KBM-7 (cell line): ENCODE data around the gene PRR33.

Experiments
- DNase-seq: peaks from one replicate; pipeline ENCODE4 v3.0.0-alpha.2; 2015
- in situ Hi-C: fragments of 300-500 bp; cut with MboI; formaldehyde crosslinking; loops from 2 replicates; pipeline ENCODE4 v1.14.3; 2020; ENCODE audit warnings: low sequenced_read_pairs, low pct_unique_long_range_greater_than_20kb, mixed read lengths

Gene PRR33

DNA sequence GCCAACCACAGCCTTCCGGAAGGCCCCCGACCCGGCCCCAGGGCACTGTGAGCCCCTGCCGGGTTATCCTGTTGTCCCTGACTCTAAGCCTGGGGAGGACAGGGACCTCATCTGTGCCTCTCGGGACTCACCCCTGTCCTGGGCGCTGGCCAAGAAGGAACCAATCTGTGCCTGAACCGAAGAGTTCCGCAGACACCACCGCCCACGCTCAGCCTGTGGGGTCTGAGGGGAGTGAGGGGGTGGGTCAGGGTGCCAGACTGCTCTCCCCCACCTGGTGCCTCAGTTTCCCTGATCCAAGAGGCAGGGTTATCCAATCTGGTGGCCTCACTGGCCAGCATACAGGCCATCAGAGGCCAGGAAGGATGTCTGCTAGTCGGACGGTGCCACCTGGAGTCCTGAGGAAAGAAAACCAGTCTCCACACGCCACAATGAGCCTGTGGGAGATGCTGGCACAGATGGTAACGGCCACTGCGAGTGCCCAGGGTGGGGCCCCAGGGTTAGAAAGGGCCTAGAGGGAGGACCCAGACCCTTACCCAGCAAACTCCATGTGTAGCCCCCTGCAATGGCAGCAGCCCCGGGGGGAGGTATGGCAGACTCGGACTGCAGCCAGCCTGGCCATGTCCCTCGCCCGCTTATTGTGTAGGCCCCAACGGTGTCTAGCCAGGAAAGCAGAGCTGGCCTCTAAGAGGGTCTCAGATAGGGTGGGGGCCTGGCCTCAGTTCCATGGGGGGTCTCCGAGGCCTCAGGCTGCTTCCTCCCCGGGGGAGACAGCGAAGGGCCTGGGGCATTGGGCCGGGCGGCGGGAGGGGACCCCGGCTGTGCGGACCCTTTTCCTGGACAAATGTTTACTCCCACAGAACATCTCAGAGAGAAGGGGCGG lies 27.0 kb upstream of the PRR33 start:
- in situ Hi-C loops, result no loop called here

DNA sequence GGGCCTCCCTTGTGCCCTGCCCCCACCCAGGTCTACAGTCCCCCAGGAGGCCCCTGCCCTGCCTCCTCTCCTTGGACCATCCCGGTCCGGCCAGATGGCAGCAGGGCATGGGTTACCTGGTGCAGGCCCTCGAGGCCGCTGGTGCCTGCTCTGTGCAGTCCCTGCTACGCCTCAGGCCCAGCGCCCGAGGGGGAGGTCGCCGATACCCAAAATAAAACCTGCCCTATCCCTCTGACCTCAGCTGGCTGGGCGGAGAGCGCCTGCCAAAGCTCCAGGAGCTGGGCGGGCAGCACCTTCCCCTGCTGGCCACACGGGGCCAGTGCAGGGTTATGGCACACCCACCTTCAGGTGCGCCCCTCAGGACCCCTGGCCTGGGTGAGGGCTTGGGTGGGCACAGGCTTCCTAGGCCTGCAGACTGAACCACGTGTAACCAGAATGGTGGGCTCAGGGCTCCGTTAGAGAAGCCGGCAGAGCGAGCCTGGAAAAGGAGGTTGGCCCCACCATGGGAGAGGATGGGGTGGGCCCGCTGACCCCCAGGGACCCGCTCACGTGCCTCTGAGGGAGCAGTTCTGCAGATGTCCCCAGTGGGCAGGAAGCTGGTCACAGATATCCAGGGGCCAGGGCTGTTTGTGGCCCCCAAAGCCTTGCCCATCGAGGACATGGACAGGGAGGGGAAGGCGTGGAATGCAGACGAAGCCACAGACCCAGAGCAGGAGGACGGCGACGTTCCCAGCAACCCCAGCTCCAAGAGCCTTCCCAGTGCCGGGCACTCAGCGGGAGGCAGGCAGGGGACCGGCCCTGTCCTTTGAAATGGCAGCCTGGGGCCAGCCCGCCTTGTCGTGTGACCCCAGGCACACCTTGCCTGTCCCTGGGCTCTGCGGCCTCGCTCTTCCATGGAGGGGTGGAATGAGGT lies 26.1 kb upstream of the PRR33 start:
- in situ Hi-C loops, result no loop called here
- DNase-seq, result no peak

More for the DNA sequence above, 27.0 kb upstream of the PRR33 start:
- DNase-seq, result no peak

DNA sequence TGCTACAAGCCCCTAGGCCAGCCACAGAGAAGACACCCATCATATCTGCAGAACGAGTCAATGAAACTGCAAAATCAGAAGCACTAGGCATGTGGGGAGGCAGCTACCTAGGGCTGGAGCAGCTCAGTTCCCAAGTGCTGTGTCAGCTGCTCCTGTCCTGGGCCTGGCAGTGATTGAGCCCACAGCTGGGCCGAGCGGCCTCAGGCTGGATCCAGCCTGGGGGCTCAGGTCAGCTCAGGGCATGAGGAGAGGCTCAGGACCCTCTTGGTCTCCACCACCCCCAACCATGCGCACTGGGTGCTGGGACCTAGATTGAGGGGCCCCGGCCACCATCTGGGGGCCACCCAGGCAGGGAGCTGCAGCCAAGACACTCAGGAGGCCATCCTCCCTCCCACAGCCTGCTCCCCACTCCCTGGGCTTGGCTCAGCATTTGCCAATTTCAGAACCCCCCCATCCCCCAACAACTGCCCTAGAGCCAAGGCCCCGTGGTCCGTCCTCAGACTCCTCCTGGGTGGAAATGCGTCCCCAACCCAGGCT lies 25.4 kb upstream of the PRR33 start:
- in situ Hi-C loops, result no loop called here

DNA sequence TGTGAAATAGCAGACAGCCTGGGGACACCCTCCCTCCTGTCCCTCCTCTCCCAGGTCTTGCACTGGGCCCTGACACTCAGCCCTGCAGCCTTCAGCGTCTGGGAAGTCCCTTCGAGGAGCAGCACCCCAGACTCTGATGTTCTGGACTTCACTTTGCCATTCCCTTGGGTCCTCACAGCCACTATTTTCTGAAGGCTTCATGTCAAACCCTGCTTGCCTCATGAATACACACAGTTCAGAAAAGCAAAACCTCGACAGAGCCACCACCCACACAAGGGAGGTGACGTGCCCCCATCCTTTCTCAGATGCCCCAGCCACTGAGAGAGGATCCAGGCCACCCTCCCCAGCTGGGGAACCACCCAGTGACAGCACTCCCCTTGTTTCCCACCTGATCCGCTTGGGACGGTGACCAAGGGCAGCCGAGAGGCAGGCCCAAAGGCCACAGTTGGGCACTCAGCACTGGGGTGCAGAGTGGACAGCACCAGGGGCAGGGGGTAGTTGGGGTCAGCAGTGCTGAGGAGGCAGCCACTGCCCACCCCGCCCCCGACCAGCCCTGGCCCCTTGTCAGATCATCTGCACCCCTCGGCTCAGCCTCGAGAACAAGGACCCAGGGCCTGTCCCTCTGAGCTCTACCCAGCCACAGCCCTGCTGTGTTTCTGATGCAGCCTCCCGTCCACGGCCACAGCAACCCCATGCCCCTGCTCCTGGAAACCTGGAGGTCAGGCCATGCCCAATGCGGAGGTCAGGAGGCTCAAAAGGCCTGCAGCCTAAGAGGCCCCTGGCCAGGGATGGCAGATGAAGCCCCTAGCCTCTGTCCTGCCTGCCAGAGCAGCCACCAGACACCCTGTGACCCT lies 24.7 kb upstream of the PRR33 start:
- in situ Hi-C loops, result no loop called here
- DNase-seq, result no peak

More for the DNA sequence above, 25.4 kb upstream of the PRR33 start:
- DNase-seq, result no peak

DNA sequence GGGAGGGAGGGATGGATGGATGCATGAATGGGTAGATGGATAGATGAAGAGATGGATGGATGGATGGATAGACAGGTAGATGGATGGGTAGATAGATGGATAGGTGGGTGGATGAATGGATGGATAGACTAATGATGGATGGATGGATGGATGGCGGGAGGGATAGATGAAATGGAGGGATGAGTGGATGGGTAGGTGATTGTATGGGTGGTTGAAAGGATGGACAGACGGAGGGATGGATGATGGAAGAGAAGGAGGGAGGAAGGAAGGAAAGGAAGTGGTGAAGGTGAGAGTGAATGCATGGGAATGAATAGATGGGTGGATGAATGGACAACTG lies 24.1 kb upstream of the PRR33 start:
- in situ Hi-C loops, result no loop called here
- DNase-seq, result no peak

DNA sequence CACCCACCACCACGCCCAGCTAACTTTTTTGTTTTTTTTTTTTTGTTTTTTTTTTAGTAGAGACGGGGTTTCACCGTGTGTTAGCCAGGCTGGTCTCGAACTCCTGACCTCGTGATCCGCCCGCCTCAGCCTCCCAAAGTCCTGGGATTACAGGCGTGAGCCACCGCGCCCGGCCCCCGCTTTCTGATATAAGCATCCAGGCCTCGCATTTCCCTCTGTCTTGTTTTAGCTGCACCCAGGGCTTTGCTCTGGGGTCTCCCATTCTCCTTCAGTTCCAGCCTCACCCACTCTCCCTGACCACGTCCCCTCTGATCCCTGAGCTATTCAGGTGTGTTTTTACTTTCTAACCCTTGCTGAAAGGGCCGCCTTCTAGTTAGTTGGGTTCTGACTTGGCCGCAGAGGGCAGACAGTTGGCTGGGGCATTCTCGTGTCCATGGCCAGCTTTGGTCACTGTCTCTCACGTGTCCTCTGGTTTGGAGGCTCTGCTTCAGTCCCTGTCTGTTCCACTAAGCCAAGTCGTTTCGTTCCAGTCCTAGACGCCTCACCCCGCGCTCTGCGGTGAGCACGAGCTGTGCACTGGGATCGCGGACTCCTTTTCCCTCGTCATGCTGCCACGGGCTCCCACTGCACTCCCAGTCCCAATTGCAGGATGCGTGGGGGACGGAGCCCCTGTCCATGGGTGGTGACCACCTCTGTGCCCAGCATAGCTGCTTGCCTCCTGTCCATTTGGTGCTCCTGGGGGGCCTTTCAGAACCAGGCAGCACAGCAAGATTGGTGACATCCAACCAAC lies 21.8 kb upstream of the PRR33 start:
- no peak for DNase-seq
- in situ Hi-C loops, result no loop called here

DNA sequence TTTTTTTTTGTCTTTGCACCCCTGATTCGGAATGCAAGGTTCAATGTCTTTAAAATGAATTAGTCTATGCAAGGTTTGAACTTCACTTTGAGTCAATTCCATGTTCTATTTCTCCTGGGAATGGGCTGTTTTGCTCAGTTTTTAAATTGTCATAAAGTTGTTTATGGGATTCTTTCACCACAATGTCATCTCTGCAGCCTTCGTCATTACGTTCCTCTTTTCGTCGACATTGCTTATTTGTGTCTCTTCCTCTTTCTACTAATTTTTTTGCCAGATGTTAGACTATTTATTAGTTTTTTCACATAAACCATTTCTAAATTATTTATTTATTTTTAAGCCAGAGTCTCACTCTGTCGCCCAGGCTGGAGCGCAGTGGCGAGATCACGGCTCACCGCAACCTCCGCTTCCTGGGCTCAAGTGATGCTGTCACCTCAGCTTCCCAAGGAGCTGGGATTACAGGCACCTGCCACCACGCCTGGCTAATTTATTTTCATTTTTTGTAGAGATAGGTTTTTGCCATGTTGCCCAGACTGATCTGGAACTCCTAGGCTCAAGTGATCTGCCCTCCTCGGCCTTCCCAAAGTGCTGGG lies 20.7 kb upstream of the PRR33 start:
- peak; percentile 27 for DNase-seq
- in situ Hi-C loops, result no loop called here

DNA sequence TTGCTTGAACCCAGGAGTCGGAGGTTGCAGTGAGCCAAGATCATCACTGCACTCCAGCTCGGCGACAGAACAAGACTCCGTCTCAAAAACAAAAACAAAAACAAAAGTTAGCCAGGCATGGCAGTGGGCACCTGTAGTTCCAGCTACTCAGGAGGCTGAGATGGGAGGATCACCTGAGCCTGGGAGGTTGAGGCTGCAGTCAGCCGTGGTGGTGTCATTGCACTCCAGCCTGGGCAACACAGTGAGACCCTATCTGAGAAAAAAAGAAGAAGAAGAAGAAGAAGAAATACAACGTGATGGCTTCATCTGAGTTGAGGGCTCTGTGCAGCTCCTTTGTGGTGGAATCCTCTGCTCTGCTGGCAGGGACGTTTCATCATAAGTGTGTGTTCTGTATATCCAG lies 17.8 kb upstream of the PRR33 start:
- in situ Hi-C loops, result no loop called here
- DNase-seq, result no peak

DNA sequence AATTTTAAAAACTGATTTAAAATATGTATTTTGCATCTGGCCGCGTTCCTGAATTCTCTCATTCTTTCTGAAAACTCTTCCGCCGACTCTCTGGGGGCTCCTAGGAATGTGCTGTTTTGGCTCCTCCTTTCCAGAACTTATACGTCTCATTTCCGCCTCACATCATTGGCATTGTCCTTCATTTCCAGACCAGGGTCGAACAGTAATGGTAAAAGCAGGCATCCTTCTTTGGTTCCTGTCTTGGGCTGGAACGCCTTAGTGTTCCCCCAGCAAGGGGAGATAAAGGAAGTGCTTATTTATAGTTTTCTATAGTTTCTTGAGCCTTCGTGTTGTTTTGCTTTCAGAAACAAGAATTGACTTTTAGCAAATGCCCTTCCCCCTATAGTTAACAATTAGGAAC lies 16.9 kb upstream of the PRR33 start:
- no peak for DNase-seq

DNA sequence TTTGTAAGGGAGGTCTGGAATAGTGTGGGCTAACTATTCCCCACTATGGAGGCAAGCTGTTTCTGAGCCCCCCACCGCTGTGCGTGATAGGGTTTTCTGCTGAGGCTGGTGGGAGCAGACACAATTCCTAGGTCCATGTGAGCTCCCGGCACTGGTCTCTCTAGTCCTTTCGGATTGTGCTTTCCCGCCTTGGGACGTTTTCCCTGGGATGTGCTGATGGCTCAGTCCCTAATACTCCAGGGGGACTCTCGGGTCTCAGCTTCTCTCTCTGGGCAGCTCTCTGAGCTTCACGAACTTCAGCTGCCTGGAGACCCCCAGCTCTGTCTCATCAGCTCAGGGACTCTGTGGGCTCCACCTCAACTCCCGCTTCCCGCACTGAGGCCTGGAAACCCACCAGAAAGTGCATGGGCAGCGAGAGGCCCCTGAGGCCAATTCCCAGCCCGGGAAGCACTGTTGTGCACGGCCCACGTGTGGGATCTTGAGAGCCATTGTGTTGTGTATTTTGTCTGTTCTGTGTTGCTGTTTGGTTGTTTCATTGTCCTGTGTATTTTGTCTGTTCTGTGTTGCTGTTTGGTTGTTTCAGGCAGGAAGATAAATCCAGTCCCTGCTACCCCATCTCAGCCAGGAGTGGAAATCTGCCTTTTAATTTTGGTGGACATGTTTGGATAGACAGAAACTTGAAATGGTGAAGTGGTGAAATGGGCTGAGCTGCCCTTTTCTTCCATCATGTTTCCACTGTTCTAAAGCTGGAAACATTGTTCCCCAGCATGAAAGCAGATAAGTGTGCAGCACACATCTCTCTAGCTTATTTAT lies 15.1 kb upstream of the PRR33 start:
- in situ Hi-C loops, result no loop called here
- DNase-seq, result no peak

More for the DNA sequence above, 16.9 kb upstream of the PRR33 start:
- in situ Hi-C loops, result no loop called here

DNA sequence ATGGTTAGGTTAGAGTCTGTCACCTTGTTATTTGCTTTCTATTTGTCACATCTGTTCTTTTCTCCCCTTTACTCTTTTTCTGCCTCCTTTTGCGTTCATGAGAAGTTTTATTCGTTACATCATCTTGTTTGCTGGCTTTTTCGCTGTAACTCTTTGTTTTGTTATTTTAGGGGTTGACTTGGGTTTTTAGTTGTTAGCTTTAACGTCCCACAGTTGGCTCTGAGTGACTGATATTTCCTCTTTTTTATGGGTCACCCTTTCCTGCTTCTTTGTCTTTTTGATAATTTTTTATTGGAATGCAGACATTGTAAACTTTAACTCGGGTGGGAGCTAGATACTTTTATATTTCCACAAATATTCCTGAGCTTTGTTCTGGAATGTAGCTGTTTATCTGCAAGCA lies 14.5 kb upstream of the PRR33 start:
- in situ Hi-C loops, result no loop called here
- peak; percentile 31 for DNase-seq

DNA sequence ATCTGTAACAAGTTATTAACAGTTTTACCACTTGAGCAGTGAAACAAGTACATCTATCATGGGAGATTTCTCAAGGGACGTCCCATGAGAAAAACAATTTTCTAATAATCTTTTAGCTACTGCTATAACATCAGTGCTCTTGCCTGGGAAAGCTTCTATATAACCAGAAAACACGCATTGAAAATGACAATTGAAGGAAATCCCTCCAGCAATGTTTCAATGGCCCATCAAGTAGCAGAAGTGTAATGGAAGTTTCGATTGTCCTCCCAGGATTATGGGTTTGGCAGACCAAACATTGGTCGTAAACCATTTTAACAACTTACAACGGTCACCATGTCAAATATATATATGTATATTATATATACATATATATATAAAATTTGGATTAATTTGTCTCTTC lies 8.0 kb upstream of the PRR33 start:
- DNase-seq, result no peak
- in situ Hi-C loops, result no loop called here

DNA sequence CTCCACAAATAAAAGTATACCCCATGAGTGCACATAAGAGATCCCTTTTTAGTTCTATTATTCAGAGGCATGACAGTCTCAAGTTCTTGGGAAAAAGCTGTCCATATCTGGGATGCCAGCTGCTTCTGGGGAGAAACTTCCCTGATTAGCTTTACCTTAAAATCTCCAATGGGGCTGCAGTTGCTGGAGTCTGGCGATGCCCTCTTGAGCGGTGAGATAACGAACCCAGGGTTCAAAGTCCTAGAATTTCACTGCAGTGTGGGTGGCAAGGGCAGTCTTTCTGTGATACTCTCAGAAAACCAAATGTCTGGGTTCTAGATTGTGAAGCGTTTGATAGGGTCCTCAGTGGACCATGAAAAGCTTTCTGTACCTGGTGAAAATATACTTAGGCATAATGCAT lies 7.4 kb upstream of the PRR33 start:
- no peak for DNase-seq
- in situ Hi-C loops, result no loop called here

DNA sequence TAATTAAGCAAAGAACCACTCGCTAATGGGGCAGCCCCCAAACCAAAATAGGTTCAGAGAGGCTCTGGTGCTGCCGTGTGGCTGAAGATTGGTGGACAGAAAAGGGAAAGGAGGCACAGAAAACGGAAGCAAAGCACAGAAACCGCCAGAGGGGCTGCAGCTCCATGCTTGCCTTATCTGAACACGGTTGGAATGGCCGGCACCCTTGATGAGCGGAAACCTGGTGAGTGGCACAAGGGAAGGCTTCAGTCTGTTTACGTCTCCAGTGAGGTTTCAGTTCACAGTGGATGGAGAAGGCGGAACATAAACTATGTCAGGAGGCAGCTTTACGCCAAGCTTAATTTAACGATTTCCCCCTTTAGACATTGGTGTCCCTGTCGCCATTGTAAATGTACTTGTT lies 5.2 kb upstream of the PRR33 start:
- peak; percentile 79 for DNase-seq
- in situ Hi-C loops, result no loop called here

DNA sequence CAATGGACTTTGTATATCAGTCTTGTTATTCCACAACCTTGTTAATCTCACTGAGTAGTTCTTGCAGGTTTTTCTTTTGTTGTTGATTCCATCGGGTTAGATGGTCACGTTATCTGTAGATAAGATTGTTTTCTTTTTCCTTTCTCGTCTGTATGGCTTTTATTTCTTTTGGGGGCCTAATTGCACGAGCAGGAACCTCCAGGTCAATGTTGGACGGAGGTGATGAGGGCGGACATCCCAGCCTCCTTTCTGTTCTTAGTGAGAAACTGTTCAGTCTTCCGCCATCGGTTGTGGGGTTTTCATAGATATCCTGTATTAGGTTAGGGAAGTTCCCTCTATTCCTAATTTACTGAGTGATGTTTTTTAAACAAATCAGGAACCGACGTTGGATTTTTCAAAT lies 4.8 kb upstream of the PRR33 start:
- no peak for DNase-seq
- in situ Hi-C loops, result no loop called here

DNA sequence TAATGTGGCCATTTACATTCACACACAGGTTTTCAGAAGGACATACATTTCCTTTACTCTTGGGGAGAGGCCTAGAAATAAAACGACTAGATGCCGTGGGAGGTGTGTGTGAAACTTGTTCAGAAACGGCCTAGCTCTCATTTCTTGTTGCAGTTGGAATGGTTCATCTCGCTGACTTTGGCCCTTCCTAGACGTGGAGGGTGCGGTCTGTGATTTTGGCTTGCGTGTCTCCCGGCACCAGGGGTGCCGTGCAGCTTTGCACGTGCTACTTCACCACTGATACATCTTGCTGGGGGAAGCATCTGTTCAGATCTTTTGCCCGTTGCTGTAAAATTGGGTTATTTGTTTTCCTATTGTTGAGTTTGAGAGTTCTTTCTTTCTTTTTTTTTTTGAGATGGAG lies 3.1 kb upstream of the PRR33 start:
- DNase-seq, result no peak
- in situ Hi-C loops, result no loop called here

DNA sequence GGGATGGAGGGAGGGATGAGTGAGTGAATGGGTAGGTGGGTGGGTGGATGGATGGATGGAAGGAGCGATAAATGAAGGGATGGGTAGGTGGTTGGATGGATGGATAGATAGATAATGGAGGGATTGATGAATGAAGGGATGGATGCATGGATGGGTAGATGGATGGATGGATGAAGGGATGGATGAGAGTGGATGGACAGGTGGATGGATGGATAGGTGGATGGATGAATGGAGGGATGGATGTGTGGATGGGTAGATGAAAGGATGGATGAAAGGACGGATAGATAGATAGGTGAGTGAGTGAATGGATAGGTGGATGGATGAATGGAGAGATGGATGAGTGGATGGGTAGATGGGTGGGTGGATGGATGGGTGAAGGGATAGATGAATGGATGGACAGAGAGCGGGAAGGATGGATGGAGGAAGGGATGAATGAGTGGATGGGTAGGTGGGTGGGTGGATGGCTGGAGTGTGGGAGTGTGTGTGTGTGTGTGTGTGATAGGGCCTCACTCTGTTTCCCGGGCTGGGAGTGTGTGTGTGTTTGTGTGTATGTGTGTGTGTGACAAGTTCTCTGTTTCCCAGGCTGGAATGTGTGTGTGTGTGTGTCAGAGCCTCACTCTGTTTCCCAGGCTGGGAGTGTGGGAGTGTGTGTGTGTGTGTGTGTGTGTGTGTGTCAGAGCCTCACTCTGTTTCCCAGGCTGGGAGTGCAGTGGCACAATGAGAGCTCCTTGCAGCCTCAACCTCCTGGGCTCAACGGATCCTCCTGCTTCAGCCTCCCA lies 2.1 kb upstream of the PRR33 start:
- DNase-seq, result no peak
- in situ Hi-C loops, result no loop called here
